H9 (cell line): ENCODE data around the gene FAM13A. TPM values are rescaled to one million over a fixed set of nuclear protein-coding genes. Genes with fewer than 3 reads are reported as not detected.

ENCODE experiments used
- DNase-seq: peaks from one replicate; pipeline ENCODE4 v3.0.0-alpha.2; 2017
- H2AFZ ChIP-seq: one replicate; pipeline ENCODE4 v1.6.1; 2013; ENCODE audit warnings: mild to moderate bottlenecking, low read length, control low read depth, moderate library complexity
- H2AK5ac ChIP-seq: 2 replicates; pipeline ENCODE4 v1.6.1; 2013; ENCODE audit warnings: low read length, control low read depth, mixed read lengths; ENCODE audit not compliant: insufficient read length
- H2BK120ac ChIP-seq: one replicate; pipeline ENCODE4 v1.6.1; 2013; ENCODE audit warnings: low read depth, mild to moderate bottlenecking, low read length, control low read depth, inconsistent platforms; ENCODE audit not compliant: poor library complexity, severe bottlenecking
- H2BK12ac ChIP-seq: 2 replicates; pipeline ENCODE4 v1.6.1; 2013; ENCODE audit warnings: low read length, control low read depth, mixed read lengths, low read depth; ENCODE audit not compliant: insufficient read length
- H2BK15ac ChIP-seq: 2 replicates; pipeline ENCODE4 v1.6.1; 2013; ENCODE audit warnings: low read depth, low read length, control low read depth
- H2BK20ac ChIP-seq: one replicate; pipeline ENCODE4 v1.6.1; 2013; ENCODE audit warnings: low read depth, mild to moderate bottlenecking, low read length, control low read depth, inconsistent platforms; ENCODE audit not compliant: poor library complexity, severe bottlenecking
- H2BK5ac ChIP-seq: 2 replicates; pipeline ENCODE4 v1.6.1; 2013; ENCODE audit warnings: low read length, control low read depth, mixed read lengths; ENCODE audit not compliant: insufficient read length
- H3K14ac ChIP-seq: 2 replicates; pipeline ENCODE4 v1.6.1; 2013; ENCODE audit warnings: low read length, control low read depth; ENCODE audit not compliant: insufficient read depth
- H3K18ac ChIP-seq: 2 replicates; pipeline ENCODE4 v1.6.1; 2013; ENCODE audit warnings: low read depth, mild to moderate bottlenecking, mixed read lengths, low read length, control low read depth; ENCODE audit not compliant: insufficient read length
- H3K23ac ChIP-seq: 2 replicates; pipeline ENCODE4 v1.6.1; 2013; ENCODE audit warnings: low read length, control low read depth, mixed read lengths, low read depth; ENCODE audit not compliant: insufficient read length
- H3K23me2 ChIP-seq: 2 replicates; pipeline ENCODE4 v1.6.1; 2013; ENCODE audit warnings: low read depth, mild to moderate bottlenecking, mixed read lengths, low read length, control low read depth; ENCODE audit not compliant: insufficient read length, poor library complexity, severe bottlenecking
- H3K27ac ChIP-seq: 2 replicates; pipeline ENCODE4 v1.5.1; 2013; ENCODE audit warnings: low read length, control low read depth, mixed read lengths, low read depth; ENCODE audit not compliant: insufficient read length
- H3K27me3 ChIP-seq: 2 replicates; pipeline ENCODE4 v1.6.1; 2013; ENCODE audit warnings: low read length, control low read depth, inconsistent platforms; ENCODE audit not compliant: insufficient read depth
- H3K4ac ChIP-seq: 2 replicates; pipeline ENCODE4 v1.6.1; 2013; ENCODE audit warnings: low read depth, mild to moderate bottlenecking, control low read depth, inconsistent platforms, low read length, moderate library complexity
- H3K4me1 ChIP-seq: 2 replicates; pipeline ENCODE4 v1.6.1; 2013; ENCODE audit warnings: low read length, control low read depth, inconsistent platforms; ENCODE audit not compliant: insufficient read depth
- H3K4me2 ChIP-seq: 2 replicates; pipeline ENCODE4 v1.6.1; 2013; ENCODE audit warnings: low read length, control low read depth, mixed read lengths; ENCODE audit not compliant: insufficient read length, insufficient read depth
- H3K56ac ChIP-seq: 2 replicates; pipeline ENCODE4 v1.6.1; 2013; ENCODE audit warnings: low read depth, mild to moderate bottlenecking, mixed read lengths, low read length, control low read depth; ENCODE audit not compliant: insufficient read length
- H3K79me1 ChIP-seq: 2 replicates; pipeline ENCODE4 v1.6.1; 2013; ENCODE audit warnings: low read depth, mild to moderate bottlenecking, moderate library complexity, low read length, control low read depth, inconsistent platforms; ENCODE audit not compliant: insufficient read depth, poor library complexity, severe bottlenecking
- H3K79me2 ChIP-seq: 2 replicates; pipeline ENCODE4 v1.6.1; 2013; ENCODE audit warnings: low read length, control low read depth, inconsistent platforms; ENCODE audit not compliant: insufficient read depth
- H3K9ac ChIP-seq: 2 replicates; pipeline ENCODE4 v1.6.1; 2013; ENCODE audit warnings: low read length, control low read depth, mixed read lengths; ENCODE audit not compliant: insufficient read length; ENCODE audit errors: extremely low read depth
- H3K9me3 ChIP-seq: one replicate; pipeline ENCODE4 v1.6.1; 2013; ENCODE audit warnings: low read depth, low read length, inconsistent platforms; ENCODE audit not compliant: control insufficient read depth
- H3T11ph ChIP-seq: one replicate; pipeline ENCODE4 v1.6.1; 2013; ENCODE audit warnings: mild to moderate bottlenecking, low read length, control low read depth, inconsistent platforms
- H4K20me1 ChIP-seq: one replicate; pipeline ENCODE4 v1.6.1; 2013; ENCODE audit not compliant: control insufficient read depth, insufficient read length, insufficient read depth
- H4K5ac ChIP-seq: 2 replicates; pipeline ENCODE4 v1.6.1; 2013; ENCODE audit warnings: low read depth, mild to moderate bottlenecking, mixed read lengths, low read length, control low read depth; ENCODE audit not compliant: insufficient read length
- H4K8ac ChIP-seq: replicated peaks from 2 replicates; pipeline ENCODE4 v1.6.1; 2013; ENCODE audit warnings: low read length, control low read depth, mixed read lengths, low read depth; ENCODE audit not compliant: insufficient read length
- H4K91ac ChIP-seq: 2 replicates; pipeline ENCODE4 v1.6.1; 2013; ENCODE audit warnings: low read depth, mild to moderate bottlenecking, moderate library complexity, mixed read lengths, low read length, control low read depth; ENCODE audit not compliant: insufficient read length
- H3K27ac Mint-ChIP-seq, 3 experiments: 2 replicates in 2 of 3; 3 replicates in 1 of 3; pipeline ENCODE4 v1.8.0; 2020 to 2021; ENCODE audit warnings: mixed read lengths in 3 of 3, mild to moderate bottlenecking in 1 of 3, moderate library complexity in 1 of 3
- H3K27me3 Mint-ChIP-seq: 2 replicates; pipeline ENCODE4 v1.8.0; 2021; ENCODE audit warnings: low read depth, mild to moderate bottlenecking, moderate library complexity, mixed read lengths
- H3K36me3 Mint-ChIP-seq, 3 experiments: 2 replicates in 2 of 3; 3 replicates in 1 of 3; pipeline ENCODE4 v1.8.0; 2020 to 2021; ENCODE audit warnings: low read depth in 3 of 3, mixed read lengths in 3 of 3; ENCODE audit not compliant: insufficient read depth in 1 of 3
- H3K4me1 Mint-ChIP-seq, 2 experiments: 2 replicates each; pipeline ENCODE4 v1.8.0; 2020; ENCODE audit warnings: mixed read lengths in 2 of 2
- H3K4me3 Mint-ChIP-seq, 2 experiments: 2 replicates in 1 of 2; 3 replicates in 1 of 2; pipeline ENCODE4 v1.8.0; 2020 to 2021; ENCODE audit warnings: mild to moderate bottlenecking in 2 of 2, mixed read lengths in 2 of 2, moderate library complexity in 1 of 2
- H3K9me3 Mint-ChIP-seq, 2 experiments: 2 replicates in 1 of 2; 3 replicates in 1 of 2; pipeline ENCODE4 v1.8.0; 2020; ENCODE audit warnings: mild to moderate bottlenecking in 2 of 2, mixed read lengths in 2 of 2, moderate library complexity in 1 of 2
- WGBS: extraction: QIAGEN DNeasy Blood & Tissue Kit; methylation state at CpG from one replicate; pipeline ENCODE4 v1.1.7; 2013; ENCODE audit warnings: missing lambda C conversion rate, low lambda C conversion rate, mixed read lengths; ENCODE audit not compliant: insufficient read length; ENCODE audit errors: extremely low coverage; 5-methylcytosine and 5-hydroxymethylcytosine counted together
- total RNA-seq: library from RNA; stranded (reverse); gene quantifications from 2 replicates; pipeline ENCODE4 v1.2.1, GENCODE V29; 2021
- TF ChIP-seq, protein P1 (sequence below): fragments of 200-600 bp; sonication (generic); conservative IDR thresholded peaks from 3 replicates; pipeline ENCODE4 v1.8.0; 2021; ENCODE audit warnings: antibody characterized with exemption, mild to moderate bottlenecking

The FAM13A gene
- total RNA-seq, 1 experiment from 2014 or later = 12.7 TPM

DNA sequence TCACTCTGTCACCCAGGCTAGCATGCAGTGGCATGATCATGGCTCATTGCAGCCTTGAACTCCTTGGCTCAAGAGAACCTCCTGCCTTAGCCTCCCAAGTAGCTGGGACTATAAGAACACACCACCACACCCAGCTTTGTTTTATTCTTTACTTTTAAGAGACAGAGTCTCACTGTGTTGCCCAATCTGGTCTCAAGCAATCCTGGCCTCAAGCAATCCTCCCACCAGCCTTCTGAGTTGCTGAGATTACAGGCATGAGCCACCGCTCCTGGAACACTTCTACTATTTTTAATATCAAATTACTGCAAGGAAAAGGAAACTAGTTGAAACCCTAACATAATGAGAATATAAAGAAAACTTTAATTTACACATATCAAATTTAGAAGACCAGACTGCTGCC lies 85.4 kb downstream of the FAM13A start:
- Histone ChIP-seq H2AFZ (no peak overlapping the region), H4K91ac (no peak overlapping the region), H2BK20ac (no peak overlapping the region), H3K23ac (no peak overlapping the region), H4K20me1 (no peaks in the 10 kb centered on the region), H3K14ac (no peak overlapping the region), H3K79me2 (no peaks in the 10 kb centered on the region), H3K4me2 (no peak overlapping the region), H3K4ac (no peak overlapping the region), H2BK12ac (no peak overlapping the region), H4K8ac (no peak overlapping the region), H3T11ph (no peak overlapping the region), H3K9ac (no peak overlapping the region), H3K4me1 (no peaks in the 10 kb centered on the region), H3K56ac (no peak overlapping the region), H3K79me1 (no peaks in the 10 kb centered on the region), H2BK15ac (no peak overlapping the region), H2AK5ac (no peak overlapping the region), H2BK5ac (no peak overlapping the region), H4K5ac (no peak overlapping the region), H2BK120ac (no peak overlapping the region), H3K18ac (no peak overlapping the region), H3K23me2 (no peaks in the 10 kb centered on the region), H3K27ac (no peak overlapping the region), H3K27me3 (no peaks in the 10 kb centered on the region), H3K9me3 (no peaks in the 10 kb centered on the region)
- no CpG with 5 or more reads among the region's 1 CpG for WGBS
- TF ChIP-seq, protein P1, sequence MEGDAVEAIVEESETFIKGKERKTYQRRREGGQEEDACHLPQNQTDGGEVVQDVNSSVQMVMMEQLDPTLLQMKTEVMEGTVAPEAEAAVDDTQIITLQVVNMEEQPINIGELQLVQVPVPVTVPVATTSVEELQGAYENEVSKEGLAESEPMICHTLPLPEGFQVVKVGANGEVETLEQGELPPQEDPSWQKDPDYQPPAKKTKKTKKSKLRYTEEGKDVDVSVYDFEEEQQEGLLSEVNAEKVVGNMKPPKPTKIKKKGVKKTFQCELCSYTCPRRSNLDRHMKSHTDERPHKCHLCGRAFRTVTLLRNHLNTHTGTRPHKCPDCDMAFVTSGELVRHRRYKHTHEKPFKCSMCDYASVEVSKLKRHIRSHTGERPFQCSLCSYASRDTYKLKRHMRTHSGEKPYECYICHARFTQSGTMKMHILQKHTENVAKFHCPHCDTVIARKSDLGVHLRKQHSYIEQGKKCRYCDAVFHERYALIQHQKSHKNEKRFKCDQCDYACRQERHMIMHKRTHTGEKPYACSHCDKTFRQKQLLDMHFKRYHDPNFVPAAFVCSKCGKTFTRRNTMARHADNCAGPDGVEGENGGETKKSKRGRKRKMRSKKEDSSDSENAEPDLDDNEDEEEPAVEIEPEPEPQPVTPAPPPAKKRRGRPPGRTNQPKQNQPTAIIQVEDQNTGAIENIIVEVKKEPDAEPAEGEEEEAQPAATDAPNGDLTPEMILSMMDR = no peak
- Mint-ChIP-seq H3K36me3 (no peaks in the 10 kb centered on the region; a peak in 1 of 7 replicates), H3K4me1 (no peaks in the 10 kb centered on the region), H3K9me3 (no peaks in the 10 kb centered on the region), H3K4me3 (no peak overlapping the region), H3K27me3 (no peaks in the 10 kb centered on the region), H3K27ac (no peak overlapping the region)
- no peak for DNase-seq
